Body of pancreas (tissue), 4 donors: Measurements from ENCODE around the gene WNT3A. TPM values are rescaled to one million over a fixed set of nuclear protein-coding genes. Genes with fewer than 3 reads are reported as not detected.

Experiments used
- ATAC-seq: fragments of 150-250 bp; one replicate; pipeline ENCODE4 v1.9.1; 2016
- DNase-seq, 4 donors: peaks; one replicate each; pipeline ENCODE4 v3.0.0-alpha.2; 2019
- H3K27ac ChIP-seq, 4 donors: fragments of 200-600 bp; sonication (generic); 1 replicate in 3 of 4; 2 replicates in 1 of 4; pipeline versions ENCODE4 v1.5.1 to v1.6.1; 2016 to 2019; ENCODE audit warnings: mild to moderate bottlenecking in 1 of 4, mixed read lengths in 1 of 4, moderate library complexity in 1 of 4
- H3K27me3 ChIP-seq, 2 donors: fragments of 200-600 bp; sonication (generic); one replicate each; pipeline ENCODE4 v1.6.0; 2016; ENCODE audit warnings: mild to moderate bottlenecking in 1 of 2
- H3K36me3 ChIP-seq, 2 donors: fragments of 200-600 bp; sonication (generic); replicated peaks in 1 of 2; 2 replicates each; pipeline ENCODE4 v1.5.1; 2016; ENCODE audit warnings: low read depth in 2 of 2; ENCODE audit not compliant: insufficient read depth in 1 of 2
- H3K4me1 ChIP-seq: fragments of 200-600 bp; sonication (generic); one replicate; pipeline ENCODE4 v1.6.0; 2016
- H3K4me3 ChIP-seq, 2 donors: fragments of 200-600 bp; sonication (generic); 1 replicate in 1 of 2; 2 replicates in 1 of 2; pipeline ENCODE4 v1.5.1; 2016 to 2019
- H3K9me3 ChIP-seq, 3 donors: fragments of 200-600 bp; sonication (generic); 1 replicate in 2 of 3; 2 replicates in 1 of 3; pipeline ENCODE4 v1.5.1; 2016
- CTCF ChIP-seq, 7 experiments: fragments of 450-650 bp in 4 of 7; fragments of 200-600 bp in 3 of 7; sonication (generic) in 3 of 7; IDR thresholded peaks; one replicate each; pipeline ENCODE4 v1.5.1; 2016 to 2019; ENCODE audit warnings: antibody characterized with exemption in 7 of 7
- POLR2A ChIP-seq, 3 donors: fragments of 450-650 bp; IDR thresholded peaks; one replicate each; pipeline ENCODE4 v1.6.1; 2016; ENCODE audit warnings: antibody characterized with exemption in 3 of 3, mild to moderate bottlenecking in 2 of 3
- WGBS, 2 donors: methylation state at CpG; one replicate each; pipeline ENCODE4 v1.1.5; 2017; 5-methylcytosine and 5-hydroxymethylcytosine counted together
- intact Hi-C: fragments of 100-400 bp; cut with DNase I; formaldehyde crosslinking; loops from one replicate; pipeline ENCODE4 v1.15.1; 2023
- total RNA-seq, 2 donors: library from RNA; depleted of rRNA; stranded (reverse); fragments of >200 nt; gene quantifications; one replicate each; pipeline ENCODE4 v1.1.0, GENCODE V29; 2016

The WNT3A gene
- total RNA-seq, 2 donors from 2014 or later = not detected

GRCh38 chr1:228007049-228007800, 427 bp downstream of the WNT3A start:
- peaks cover 0 to 19% of the 10 kb centered on the region in 2 donors for H3K27me3 ChIP-seq
- no peak overlapping the region for H3K27ac ChIP-seq
- intact Hi-C loops = no loop called here
- no peak for TF ChIP-seq CTCF (IDR thresholded peaks at IDR 0.05)
- no peak for TF ChIP-seq POLR2A (IDR thresholded peaks at IDR 0.05)
- WGBS, 2 donors = 2 to 4% methylated on average over 42 to 71 of the region's 77 CpGs
- no peaks in the 10 kb centered on the region for H3K36me3 ChIP-seq
- ATAC-seq (no peak), DNase-seq (peak in 1 of 4 donors; percentile 10)
- no peak overlapping the region for H3K4me3 ChIP-seq
- no peaks in the 10 kb centered on the region for H3K9me3 ChIP-seq
- peaks cover 15% of the 10 kb centered on the region for H3K4me1 ChIP-seq

GRCh38 chr1:228007801-228008341, 1.1 kb downstream of the WNT3A start:
- ATAC-seq (no peak), DNase-seq (peak in 1 of 4 donors; percentile 2)
- Histone ChIP-seq H3K27ac (no peak overlapping the region), H3K4me1 (peaks cover 15% of the 10 kb centered on the region), H3K4me3 (no peak overlapping the region), H3K36me3 (no peaks in the 10 kb centered on the region), H3K9me3 (no peaks in the 10 kb centered on the region), H3K27me3 (peaks cover 0 to 19% of the 10 kb centered on the region in 2 donors)
- 3 to 6% methylated on average over 16 to 23 of the region's 23 CpGs for WGBS, 2 donors
- intact Hi-C loops = no loop called here
- no peak for TF ChIP-seq CTCF (IDR thresholded peaks at IDR 0.05)
- no peak for TF ChIP-seq POLR2A (IDR thresholded peaks at IDR 0.05)

- Histone ChIP-seq H3K4me3 (no peak overlapping the region), H3K27me3 (peaks cover 0 to 19% of the 10 kb centered on the region in 2 donors), H3K9me3 (no peaks in the 10 kb centered on the region), H3K4me1 (peaks cover 15% of the 10 kb centered on the region), H3K27ac (no peak overlapping the region), H3K36me3 (no peaks in the 10 kb centered on the region)
- no peak for ATAC-seq
- TF ChIP-seq POLR2A (IDR thresholded peaks at IDR 0.05) (no peak), CTCF (IDR thresholded peaks at IDR 0.05) (no peak)
- intact Hi-C loops = no loop called here
- DNase-seq = peak in 1 of 4 donors; percentile 7
- 4 to 8% methylated on average over 10 to 50 of the region's 52 CpGs for WGBS, 2 donors
These were observed 1.8 kb downstream of the WNT3A start for GRCh38 chr1:228008391-228009115.

GRCh38 chr1:228009116-228009827, 2.5 kb downstream of the WNT3A start:
- WGBS, 2 donors = 17% methylated on average over 5 to 8 of the region's 8 CpGs

More at GRCh38 chr1:228009116-228009827, 2.5 kb downstream of the WNT3A start:
- TF ChIP-seq CTCF (IDR thresholded peaks at IDR 0.05) (no peak), POLR2A (IDR thresholded peaks at IDR 0.05) (no peak)
- no peaks in the 10 kb centered on the region for H3K36me3 ChIP-seq
- H3K4me3 ChIP-seq = no peak overlapping the region
- ATAC-seq (no peak), DNase-seq (peak in 1 of 4 donors; percentile 3)
- no peaks in the 10 kb centered on the region for H3K9me3 ChIP-seq
- intact Hi-C loops = no loop called here
- no peak overlapping the region for H3K27ac ChIP-seq
- peaks cover 13% of the 10 kb centered on the region for H3K4me1 ChIP-seq
- peaks cover 0 to 19% of the 10 kb centered on the region in 2 donors for H3K27me3 ChIP-seq
